Activated B cell treated with CpG ODN at 0.5 μM for 24 hours (primary cell): ENCODE results near the gene C2orf68. TPM values are rescaled to one million over a fixed set of nuclear protein-coding genes. Genes with fewer than 3 reads are reported as not detected.
"Not testable (repeated sequence)": the region's sequence is repeated elsewhere in the genome, so short reads cannot be mapped to it uniquely, and the experiment has no call there.

Experiments
- ATAC-seq: fragments of 200-7000 bp; cut with Tn5 transposase; one replicate; pipeline ENCODE4 v1.10.0; 2021; ENCODE audit warnings: low read depth, mild to moderate bottlenecking, moderate library complexity
- CTCF ChIA-PET: fragments of 350-600 bp; sonication (Branson Sonifier 250); formaldehyde crosslinking; loops from one replicate; lab custom pipeline; 2021; ENCODE audit warnings: antibody characterized with exemption; lab: Charles Lee
- POLR2A ChIA-PET: fragments of 350-600 bp; sonication (Branson Sonifier 250); formaldehyde crosslinking; loops from one replicate; lab custom pipeline; 2021; ENCODE audit warnings: antibody characterized with exemption; lab: Charles Lee
- DNase-seq: peaks from one replicate; pipeline ENCODE4 v3.0.0; 2022
- H3K27ac Mint-ChIP-seq: one replicate; pipeline ENCODE4 v1.8.0; 2020; ENCODE audit warnings: mixed read lengths
- H3K27me3 Mint-ChIP-seq: one replicate; pipeline ENCODE4 v1.8.0; 2021; ENCODE audit warnings: mixed read lengths
- H3K36me3 Mint-ChIP-seq: one replicate; pipeline ENCODE4 v1.8.0; 2021; ENCODE audit warnings: low read depth, mixed read lengths
- H3K4me1 Mint-ChIP-seq: one replicate; pipeline ENCODE4 v1.8.0; 2021; ENCODE audit warnings: mixed read lengths
- H3K4me3 Mint-ChIP-seq: one replicate; pipeline ENCODE4 v1.8.0; 2020; ENCODE audit warnings: mild to moderate bottlenecking, mixed read lengths
- H3K9me3 Mint-ChIP-seq: one replicate; pipeline ENCODE4 v1.8.0; 2020; ENCODE audit warnings: mixed read lengths
- intact Hi-C: fragments of 100-400 bp; cut with micrococcal nuclease; formaldehyde crosslinking; loops from one replicate; pipeline ENCODE4 v1.15.1; 2024
- total RNA-seq: library from RNA; stranded (reverse); gene quantifications from 2 replicates; pipeline ENCODE4 v1.2.3, GENCODE V29; 2022
- TF ChIP-seq, protein P1 (sequence below): fragments of 200-600 bp; IDR thresholded peaks from one replicate; pipeline ENCODE4 v1.8.0; 2022; ENCODE audit warnings: antibody characterized with exemption, mild to moderate bottlenecking

C2orf68 gene
- total RNA-seq, 1 donor from 2014 or later = 61.5 TPM

DNA sequence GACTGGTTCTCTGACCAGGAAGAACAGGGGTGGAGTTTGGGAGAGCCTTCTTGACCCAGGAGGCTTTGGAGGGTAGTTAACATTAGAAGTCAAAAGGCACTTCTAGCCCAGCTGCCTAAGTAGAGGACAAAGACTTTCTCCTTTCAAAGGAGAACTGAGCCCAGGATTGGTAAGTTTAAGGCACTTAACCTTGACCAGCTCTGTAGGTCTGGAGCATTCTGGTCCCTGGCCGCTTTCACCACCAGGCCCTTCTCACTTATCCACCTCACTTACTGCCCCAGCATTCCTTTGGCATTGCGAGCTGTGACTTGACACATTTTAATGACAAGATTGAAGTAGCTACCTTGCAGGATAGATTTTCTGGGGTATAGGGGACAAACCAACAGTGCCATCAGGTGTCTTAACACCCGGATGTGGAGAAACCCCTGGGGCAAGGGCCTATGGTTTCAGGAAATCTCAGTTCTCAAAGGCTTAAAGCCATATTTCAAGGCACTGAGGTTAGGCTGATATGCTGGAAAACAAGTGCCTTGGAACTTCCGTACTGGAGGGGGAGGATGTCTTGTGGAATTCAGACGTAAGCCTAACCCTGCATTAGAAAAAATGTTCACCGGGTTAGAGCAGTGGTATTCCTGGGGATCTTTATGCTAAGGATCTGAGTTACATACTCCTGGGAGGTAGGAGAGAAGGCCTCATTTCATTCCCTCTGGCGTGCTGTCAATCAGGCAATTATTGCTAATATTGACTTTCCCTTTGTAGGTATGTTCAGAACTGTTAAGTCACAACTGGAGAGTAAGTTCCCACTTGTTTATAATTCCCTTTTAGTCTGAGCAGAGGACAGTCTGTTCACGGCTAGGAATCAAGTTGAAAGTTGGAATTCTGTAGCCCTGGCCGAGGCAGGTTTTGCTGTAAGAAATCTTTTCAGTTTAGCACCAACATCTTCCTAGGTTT is 4.3 kb downstream of the C2orf68 start:
- peaks cover 43% of the 10 kb centered on the region for H3K36me3 Mint-ChIP-seq
- no peaks in the 10 kb centered on the region for H3K9me3 Mint-ChIP-seq
- ChIA-PET CTCF (interaction anchor here (1.5 kb wide), 1 partner anchor 8 kb away, joined by 3 read pairs; the partner anchor contains the start of gene USP39), POLR2A (interaction anchor here (1.0 to 4.2 kb wide), 4 partner anchors 8 to 69 kb away, joined by 4 to 22 read pairs (median 6); partner anchors contain the start of genes GGCX, RNF181 and USP39)
- no peak for ATAC-seq
- DNase-seq = no peak
- peaks cover 47% of the 10 kb centered on the region for H3K4me1 Mint-ChIP-seq
- H3K27ac Mint-ChIP-seq = peak overlapping the region; percentile 10
- intact Hi-C loops = no loop called here
- TF ChIP-seq, protein P1, sequence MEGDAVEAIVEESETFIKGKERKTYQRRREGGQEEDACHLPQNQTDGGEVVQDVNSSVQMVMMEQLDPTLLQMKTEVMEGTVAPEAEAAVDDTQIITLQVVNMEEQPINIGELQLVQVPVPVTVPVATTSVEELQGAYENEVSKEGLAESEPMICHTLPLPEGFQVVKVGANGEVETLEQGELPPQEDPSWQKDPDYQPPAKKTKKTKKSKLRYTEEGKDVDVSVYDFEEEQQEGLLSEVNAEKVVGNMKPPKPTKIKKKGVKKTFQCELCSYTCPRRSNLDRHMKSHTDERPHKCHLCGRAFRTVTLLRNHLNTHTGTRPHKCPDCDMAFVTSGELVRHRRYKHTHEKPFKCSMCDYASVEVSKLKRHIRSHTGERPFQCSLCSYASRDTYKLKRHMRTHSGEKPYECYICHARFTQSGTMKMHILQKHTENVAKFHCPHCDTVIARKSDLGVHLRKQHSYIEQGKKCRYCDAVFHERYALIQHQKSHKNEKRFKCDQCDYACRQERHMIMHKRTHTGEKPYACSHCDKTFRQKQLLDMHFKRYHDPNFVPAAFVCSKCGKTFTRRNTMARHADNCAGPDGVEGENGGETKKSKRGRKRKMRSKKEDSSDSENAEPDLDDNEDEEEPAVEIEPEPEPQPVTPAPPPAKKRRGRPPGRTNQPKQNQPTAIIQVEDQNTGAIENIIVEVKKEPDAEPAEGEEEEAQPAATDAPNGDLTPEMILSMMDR = no peak
- no peak overlapping the region for H3K4me3 Mint-ChIP-seq
- no peaks in the 10 kb centered on the region for H3K27me3 Mint-ChIP-seq

DNA sequence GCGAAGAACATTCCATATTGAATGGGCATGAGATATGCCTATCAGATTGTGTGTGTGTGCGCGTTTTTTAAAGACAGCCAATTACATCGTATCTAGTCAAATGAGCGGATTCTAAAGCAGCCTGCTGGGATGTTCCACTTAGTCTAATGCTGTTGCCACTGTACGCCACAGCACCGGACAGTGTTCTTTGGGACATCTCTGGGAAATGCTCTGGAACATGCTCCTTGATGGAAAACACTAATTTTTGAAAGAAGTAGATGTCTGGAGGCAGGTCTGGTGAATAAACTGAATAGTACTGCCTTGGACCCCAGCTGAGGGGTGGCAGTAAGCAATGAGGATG is 5.8 kb downstream of the C2orf68 start:
- TF ChIP-seq, protein P1 = no peak
- Mint-ChIP-seq H3K4me1 (peaks cover 47% of the 10 kb centered on the region), H3K9me3 (no peaks in the 10 kb centered on the region), H3K27ac (no peak overlapping the region), H3K36me3 (peaks cover 46% of the 10 kb centered on the region), H3K27me3 (no peaks in the 10 kb centered on the region), H3K4me3 (no peak overlapping the region)
- DNase-seq = no peak
- CTCF ChIA-PET = interaction anchor here (1.5 kb wide), 1 partner anchor 9 kb away, joined by 3 read pairs; the partner anchor contains the start of gene USP39
- POLR2A ChIA-PET = interaction anchor here (0.6 to 4.2 kb wide), 5 partner anchors 10 to 45 kb away, joined by 3 to 22 read pairs (median 6); partner anchors contain the start of genes GGCX, RNF181 and USP39
- intact Hi-C loops = no loop called here
- no peak for ATAC-seq

DNA sequence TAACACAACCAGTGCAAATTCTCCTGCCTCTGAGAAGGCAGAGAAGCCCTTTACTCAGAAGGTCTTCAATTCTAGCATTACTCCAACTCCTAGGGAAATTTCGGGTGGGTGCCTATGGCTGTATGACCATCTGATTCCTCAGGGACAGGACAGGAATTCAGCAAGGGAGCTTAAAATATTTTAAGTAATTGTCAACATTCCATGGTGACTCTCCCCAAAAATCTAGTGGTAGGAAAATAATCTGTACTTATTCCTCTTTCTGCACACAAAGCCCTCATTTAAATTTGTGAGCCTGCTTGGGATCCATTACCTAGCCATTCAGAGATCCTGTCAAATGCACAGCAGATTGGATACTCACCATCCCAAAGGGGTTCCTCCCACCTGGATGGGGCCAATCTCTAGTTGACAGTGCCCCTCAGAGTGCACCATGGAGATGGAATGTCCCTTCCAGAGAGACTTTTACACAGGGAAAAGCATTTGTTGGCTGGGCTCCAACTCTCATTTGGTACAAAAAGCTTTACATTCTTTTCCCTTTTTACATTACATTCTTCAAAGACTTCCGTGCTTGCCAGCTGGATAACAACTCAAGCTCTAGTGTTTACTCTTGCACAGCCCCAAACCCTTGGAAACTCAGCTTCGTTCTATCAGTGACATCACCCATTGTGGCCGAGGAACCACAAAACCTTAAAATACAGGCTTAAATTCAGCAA is 6.3 kb downstream of the C2orf68 start:
- H3K4me3 Mint-ChIP-seq = no peak overlapping the region
- H3K4me1 Mint-ChIP-seq = peaks cover 47% of the 10 kb centered on the region
- H3K36me3 Mint-ChIP-seq = peaks cover 47% of the 10 kb centered on the region
- TF ChIP-seq, protein P1 = no peak
- DNase-seq (no peak), ATAC-seq (no peak)
- intact Hi-C loops = no loop called here
- CTCF ChIA-PET = interaction anchor here (1.5 kb wide), 1 partner anchor 10 kb away, joined by 3 read pairs; the partner anchor contains the start of gene USP39
- H3K27me3 Mint-ChIP-seq = no peaks in the 10 kb centered on the region
- peak overlapping the region; percentile 5 for H3K27ac Mint-ChIP-seq
- POLR2A ChIA-PET = interaction anchor here (0.6 to 4.2 kb wide), 6 partner anchors 10 to 67 kb away, joined by 3 to 22 read pairs (median 4); partner anchors contain the start of genes GGCX, MAT2A and RNF181
- H3K9me3 Mint-ChIP-seq = no peaks in the 10 kb centered on the region

DNA sequence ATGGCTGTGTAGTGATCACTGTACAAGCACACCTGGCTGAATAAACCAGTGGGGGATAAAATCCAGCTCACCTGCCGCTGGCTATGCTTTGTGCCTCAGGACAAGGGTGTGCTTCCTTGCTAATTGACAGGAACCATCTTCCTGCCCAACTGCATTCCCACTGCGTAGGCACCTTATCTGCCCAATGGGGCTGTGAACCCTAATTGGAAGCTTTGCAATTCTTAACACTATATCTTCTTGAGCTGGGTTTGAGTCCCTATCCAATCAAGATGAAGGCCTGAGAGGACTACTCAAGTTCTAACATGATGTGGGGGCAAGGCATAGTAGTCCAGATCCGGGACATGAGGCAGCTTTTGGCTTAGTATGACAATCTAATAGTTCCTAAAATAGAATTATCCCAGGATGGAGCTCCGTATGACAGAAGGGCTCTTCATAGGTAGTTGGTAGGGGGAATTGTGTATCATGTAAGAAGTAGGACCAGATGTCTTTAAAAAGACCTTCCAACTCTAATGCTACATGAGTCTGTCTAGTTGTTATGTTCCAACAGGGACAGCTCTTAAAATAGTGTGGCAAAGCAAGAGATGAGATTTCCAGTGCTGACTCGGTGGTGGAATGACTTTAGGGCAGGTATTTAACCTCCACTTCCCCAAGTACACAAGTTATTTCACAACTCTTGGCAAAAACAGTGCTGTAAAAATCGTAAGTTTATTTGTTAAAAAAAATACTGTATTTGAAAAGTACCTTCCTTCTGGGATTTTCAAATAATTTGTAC is 7.1 kb downstream of the C2orf68 start:
- ATAC-seq = no peak
- intact Hi-C loops = no loop called here
- Mint-ChIP-seq H3K36me3 (peaks cover 42% of the 10 kb centered on the region), H3K4me1 (peaks cover 40% of the 10 kb centered on the region), H3K4me3 (no peak overlapping the region), H3K27me3 (no peaks in the 10 kb centered on the region), H3K9me3 (no peaks in the 10 kb centered on the region), H3K27ac (no peak overlapping the region)
- CTCF ChIA-PET = no interaction called here
- TF ChIP-seq, protein P1 = no peak
- DNase-seq = no peak
- POLR2A ChIA-PET = interaction anchor here (0.8 to 4.2 kb wide), 5 partner anchors 9 to 66 kb away, joined by 3 to 22 read pairs (median 3); partner anchors contain the start of genes GGCX, MAT2A, RNF181 and USP39

DNA sequence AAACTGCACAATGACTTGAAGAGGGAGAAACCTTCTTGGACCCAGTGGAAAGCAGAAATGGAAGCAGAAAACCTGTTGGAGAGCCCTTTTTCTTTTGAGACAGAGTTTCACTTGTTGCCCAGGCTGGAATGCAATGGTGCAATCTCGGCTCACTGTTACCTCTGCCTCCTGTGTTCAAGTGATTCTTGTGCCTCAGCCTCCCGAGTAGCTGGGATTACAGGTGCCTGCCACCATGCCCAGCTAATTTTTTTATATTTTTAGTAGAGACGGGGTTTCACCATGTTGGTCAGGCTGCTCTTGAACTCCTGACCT is 7.8 kb downstream of the C2orf68 start:
- Mint-ChIP-seq H3K4me1 (peaks cover 36% of the 10 kb centered on the region), H3K4me3 (peak overlapping the region; percentile 90), H3K27ac (peak overlapping the region; percentile 18), H3K36me3 (peaks cover 43% of the 10 kb centered on the region)
- ATAC-seq, DNase-seq, H3K27me3 Mint-ChIP-seq, CTCF ChIA-PET, H3K9me3 Mint-ChIP-seq, intact Hi-C loops: not testable (repeated sequence)
- POLR2A ChIA-PET = interaction anchor here (0.7 to 4.2 kb wide), 5 partner anchors 8 to 196 kb away, joined by 4 to 23 read pairs (median 15); partner anchors contain the start of genes GGCX, RNF181, SH2D6 and USP39
